Fibroblast of lung (primary cell): ENCODE measurements around the gene NUP62. TPM values are rescaled to one million over a fixed set of nuclear protein-coding genes. Genes with fewer than 3 reads are reported as not detected.

ENCODE experiments used
- DNase-seq, 2 donors: peaks; one replicate each; pipeline versions ENCODE4 v3.0.0 to v3.0.0-alpha.2; 2010; ENCODE audit warnings: low read depth in 2 of 2
- H2AFZ ChIP-seq: 2 replicates; pipeline ENCODE4 v1.5.1; 2012; ENCODE audit warnings: low read length, control low read depth, inconsistent platforms
- H3K27ac ChIP-seq: 2 replicates; pipeline ENCODE4 v1.5.1; 2011; ENCODE audit warnings: low read length, control low read depth; ENCODE audit not compliant: insufficient read depth
- H3K27me3 ChIP-seq: 2 replicates; pipeline ENCODE4 v1.5.1; 2011; ENCODE audit warnings: mild to moderate bottlenecking, low read length; ENCODE audit not compliant: control insufficient read depth, insufficient read depth
- H3K36me3 ChIP-seq: 2 replicates; pipeline ENCODE4 v1.5.1; 2011; ENCODE audit warnings: low read length; ENCODE audit not compliant: control insufficient read depth, insufficient read depth
- H3K4me1 ChIP-seq: 2 replicates; pipeline ENCODE4 v1.5.1; 2011; ENCODE audit warnings: low read length; ENCODE audit not compliant: control insufficient read depth, insufficient read depth; ENCODE audit errors: extremely low read depth
- H3K4me2 ChIP-seq: 2 replicates; pipeline ENCODE4 v1.5.1; 2011; ENCODE audit warnings: low read length, control low read depth; ENCODE audit not compliant: insufficient read depth; ENCODE audit errors: extremely low read depth
- H3K4me3 ChIP-seq, 4 experiments: fragments of 200-600 bp in 1 of 4; sonication (generic) in 1 of 4; replicated peaks in 1 of 4; 2 replicates each; pipeline ENCODE4 v1.5.1; 2011 to 2016; ENCODE audit warnings: low read length in 4 of 4, low read depth in 3 of 4, mild to moderate bottlenecking in 3 of 4, control low read depth in 2 of 4, inconsistent platforms in 1 of 4, mixed read lengths in 1 of 4; ENCODE audit not compliant: insufficient read depth in 1 of 4; ENCODE audit errors: control extremely low read depth in 1 of 4
- H3K79me2 ChIP-seq: 2 replicates; pipeline ENCODE4 v1.5.1; 2012; ENCODE audit warnings: mild to moderate bottlenecking, low read length, inconsistent platforms; ENCODE audit not compliant: control insufficient read depth, insufficient read depth
- H3K9ac ChIP-seq: 2 replicates; pipeline ENCODE4 v1.5.1; 2011; ENCODE audit warnings: mild to moderate bottlenecking, low read length, control low read depth; ENCODE audit not compliant: insufficient read depth
- H3K9me3 ChIP-seq: 2 replicates; pipeline ENCODE4 v1.5.1; 2012; ENCODE audit warnings: low read depth, low read length; ENCODE audit not compliant: control insufficient read depth, insufficient read depth
- H4K20me1 ChIP-seq: 2 replicates; pipeline ENCODE4 v1.5.1; 2011; ENCODE audit warnings: low read length; ENCODE audit not compliant: control insufficient read depth, insufficient read depth; ENCODE audit errors: extremely low read depth
- EZH2 ChIP-seq: IDR thresholded peaks from 2 replicates; pipeline ENCODE4 v1.5.1; 2012; ENCODE audit warnings: low read length, control low read depth, mild to moderate bottlenecking; ENCODE audit errors: missing control alignments
- polyA plus RNA-seq, 2 donors: library from polyadenylated mRNA; depleted of rRNA in 1 of 2; stranded (reverse) in 1 of 2; unstranded in 1 of 2; fragments of >200 nt; gene quantifications; 2 replicates each; pipeline ENCODE4 v1.2.1, GENCODE V29; 2011 to 2012; ENCODE audit warnings: missing spikeins in 1 of 2
- total RNA-seq: library from RNA; depleted of rRNA; stranded (reverse); fragments of >200 nt; gene quantifications from 2 replicates; pipeline ENCODE4 v1.2.1, GENCODE V29; 2014
- TF ChIP-seq, protein P1 (sequence below), 2 donors: IDR thresholded peaks in 1 of 2; conservative IDR thresholded peaks in 1 of 2; 1 replicate in 1 of 2; 2 replicates in 1 of 2; pipeline ENCODE4 v1.5.1; 2011 to 2012; ENCODE audit warnings: low read length in 2 of 2, control low read depth in 1 of 2, inconsistent platforms in 1 of 2, low read depth in 1 of 2, mild to moderate bottlenecking in 1 of 2

NUP62 gene
- total and polyA plus RNA-seq, 2 donors (not counting 1 experiment from before 2014, with no cell fraction given): 8.9 to 20.8 TPM

DNA sequence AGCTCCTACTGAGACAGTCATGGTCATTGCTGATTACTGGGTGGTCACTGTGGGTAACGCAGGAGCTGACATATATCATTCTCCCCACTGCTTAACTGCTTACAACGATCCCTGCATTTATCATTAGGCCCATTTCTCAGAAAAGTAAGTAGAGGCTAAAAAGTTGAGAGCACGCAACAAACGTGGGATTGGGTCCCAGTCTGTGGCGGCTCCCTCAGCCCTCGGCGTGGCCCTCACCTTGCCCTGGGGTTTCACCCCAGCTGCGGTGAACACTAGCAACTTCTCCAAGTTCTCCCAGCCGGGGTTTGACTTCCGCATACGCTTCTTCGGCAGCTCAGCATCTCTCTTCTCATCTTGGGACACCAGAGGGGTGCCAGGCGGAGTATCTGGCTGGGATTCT, 64.4 kb downstream of the NUP62 start:
- TF ChIP-seq, protein P1, sequence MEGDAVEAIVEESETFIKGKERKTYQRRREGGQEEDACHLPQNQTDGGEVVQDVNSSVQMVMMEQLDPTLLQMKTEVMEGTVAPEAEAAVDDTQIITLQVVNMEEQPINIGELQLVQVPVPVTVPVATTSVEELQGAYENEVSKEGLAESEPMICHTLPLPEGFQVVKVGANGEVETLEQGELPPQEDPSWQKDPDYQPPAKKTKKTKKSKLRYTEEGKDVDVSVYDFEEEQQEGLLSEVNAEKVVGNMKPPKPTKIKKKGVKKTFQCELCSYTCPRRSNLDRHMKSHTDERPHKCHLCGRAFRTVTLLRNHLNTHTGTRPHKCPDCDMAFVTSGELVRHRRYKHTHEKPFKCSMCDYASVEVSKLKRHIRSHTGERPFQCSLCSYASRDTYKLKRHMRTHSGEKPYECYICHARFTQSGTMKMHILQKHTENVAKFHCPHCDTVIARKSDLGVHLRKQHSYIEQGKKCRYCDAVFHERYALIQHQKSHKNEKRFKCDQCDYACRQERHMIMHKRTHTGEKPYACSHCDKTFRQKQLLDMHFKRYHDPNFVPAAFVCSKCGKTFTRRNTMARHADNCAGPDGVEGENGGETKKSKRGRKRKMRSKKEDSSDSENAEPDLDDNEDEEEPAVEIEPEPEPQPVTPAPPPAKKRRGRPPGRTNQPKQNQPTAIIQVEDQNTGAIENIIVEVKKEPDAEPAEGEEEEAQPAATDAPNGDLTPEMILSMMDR (conservative IDR thresholded peaks at IDR 0.05 in 1 of 2, IDR thresholded peaks at IDR 0.05 in 1 of 2; ENCODE audit: low read depth in 1 of 2, low read length in 2 of 2): no peak
- no peak for TF ChIP-seq EZH2
- Histone ChIP-seq H3K9me3 (no peaks in the 10 kb centered on the region), H3K4me1 (peaks cover 10% of the 10 kb centered on the region), H3K4me3 (no peak overlapping the region), H2AFZ (no peak overlapping the region), H4K20me1 (no peaks in the 10 kb centered on the region), H3K4me2 (no peak overlapping the region), H3K27me3 (no peaks in the 10 kb centered on the region), H3K27ac (no peak overlapping the region), H3K36me3 (peaks cover 30% of the 10 kb centered on the region), H3K79me2 (peaks cover 24% of the 10 kb centered on the region), H3K9ac (no peak overlapping the region)
- DNase-seq: no peak

GRCh38 chr19:49863935-49864320, 65.4 kb downstream of the NUP62 start:
- TF ChIP-seq, protein P1 (conservative IDR thresholded peaks at IDR 0.05 in 1 of 2, IDR thresholded peaks at IDR 0.05 in 1 of 2; ENCODE audit: low read depth in 1 of 2, low read length in 2 of 2): no peak
- TF ChIP-seq EZH2: no peak
- no peak overlapping the region for H3K4me2 ChIP-seq

DNA sequence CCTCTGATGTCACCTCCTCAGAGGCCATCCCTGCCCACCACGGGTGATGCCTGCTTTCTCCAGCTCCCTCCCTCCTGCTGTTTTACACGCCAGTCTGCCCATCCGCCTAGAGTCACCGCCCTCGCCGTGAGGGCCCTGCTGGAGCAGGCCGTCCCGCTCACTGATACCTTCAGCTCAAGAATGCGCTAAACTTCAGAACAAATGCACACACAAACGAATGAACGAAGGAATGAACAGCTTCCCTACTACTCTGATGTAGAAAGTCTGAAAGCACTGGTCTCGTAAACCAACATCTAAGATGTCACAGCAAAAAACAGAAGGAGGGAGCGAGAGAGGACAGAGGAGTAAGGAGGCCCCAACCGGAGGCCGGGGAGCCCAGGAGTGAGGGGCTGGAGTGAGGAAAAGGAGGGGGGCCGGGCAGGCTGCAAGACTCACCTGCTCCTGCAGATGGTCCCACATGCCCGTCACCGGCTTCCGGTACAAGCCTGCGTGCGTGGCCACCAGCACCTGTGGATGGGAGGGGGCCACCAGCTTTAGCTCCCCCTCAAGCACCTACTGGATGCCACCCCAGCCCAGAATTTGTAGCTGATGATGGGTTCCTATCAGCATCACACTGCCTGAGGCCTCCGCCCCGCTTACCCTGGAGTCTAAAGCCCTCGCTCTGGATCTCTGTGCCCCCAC, 65.9 kb downstream of the NUP62 start:
- H3K36me3 ChIP-seq: peaks cover 40% of the 10 kb centered on the region
- H3K4me3 ChIP-seq: no peak overlapping the region
- peaks cover 16% of the 10 kb centered on the region for H3K4me1 ChIP-seq
- no peak overlapping the region for H3K9ac ChIP-seq
- peaks cover 24% of the 10 kb centered on the region for H3K79me2 ChIP-seq
- no peak overlapping the region for H3K4me2 ChIP-seq
- no peaks in the 10 kb centered on the region for H3K27me3 ChIP-seq
- H2AFZ ChIP-seq: no peak overlapping the region
- no peaks in the 10 kb centered on the region for H3K9me3 ChIP-seq
- H4K20me1 ChIP-seq: no peaks in the 10 kb centered on the region
- DNase-seq: no peak
- no peak for TF ChIP-seq EZH2
- TF ChIP-seq, protein P1 (conservative IDR thresholded peaks at IDR 0.05 in 1 of 2, IDR thresholded peaks at IDR 0.05 in 1 of 2; ENCODE audit: low read depth in 1 of 2, low read length in 2 of 2): no peak
- H3K27ac ChIP-seq: no peak overlapping the region

More at GRCh38 chr19:49863935-49864320, 65.4 kb downstream of the NUP62 start:
- H3K4me3 ChIP-seq: no peak overlapping the region
- H3K9ac ChIP-seq: no peak overlapping the region
- peaks cover 24% of the 10 kb centered on the region for H3K79me2 ChIP-seq
- no peaks in the 10 kb centered on the region for H3K27me3 ChIP-seq
- H2AFZ ChIP-seq: no peak overlapping the region
- H3K4me1 ChIP-seq: peaks cover 14% of the 10 kb centered on the region
- H4K20me1 ChIP-seq: no peaks in the 10 kb centered on the region
- peaks cover 34% of the 10 kb centered on the region for H3K36me3 ChIP-seq
- no peak overlapping the region for H3K27ac ChIP-seq
- DNase-seq: no peak
- H3K9me3 ChIP-seq: no peaks in the 10 kb centered on the region
